HG03064 (cell line): ENCODE data around the gene UNC5A.

ENCODE experiments used
- ATAC-seq: cut with Tn5 transposase; IDR thresholded peaks from one replicate; pipeline ENCODE4 v1.9.1; 2021; ENCODE audit warnings: low read depth; ENCODE audit not compliant: unreplicated experiment

UNC5A gene

DNA sequence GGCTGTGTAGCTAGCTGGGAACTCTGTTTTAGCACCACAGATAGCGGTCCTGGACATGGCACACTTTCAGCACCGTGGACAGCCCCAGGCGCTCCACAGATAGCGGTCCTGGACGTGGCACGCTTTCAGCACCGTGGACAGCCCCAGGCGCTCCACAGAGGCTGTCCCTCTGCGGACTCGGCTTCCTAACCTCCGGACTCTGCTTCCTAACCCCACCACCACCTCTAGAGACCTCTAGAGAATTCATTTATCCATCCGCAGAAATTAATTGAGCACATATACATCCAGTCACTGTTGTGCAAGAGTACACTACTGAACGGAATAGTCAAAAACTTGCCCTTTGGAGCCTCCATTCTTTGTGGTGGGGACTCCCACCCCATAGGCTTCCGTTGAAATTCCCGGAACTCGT lies 27.4 kb downstream of the UNC5A start:
- ATAC-seq, result no peak

DNA sequence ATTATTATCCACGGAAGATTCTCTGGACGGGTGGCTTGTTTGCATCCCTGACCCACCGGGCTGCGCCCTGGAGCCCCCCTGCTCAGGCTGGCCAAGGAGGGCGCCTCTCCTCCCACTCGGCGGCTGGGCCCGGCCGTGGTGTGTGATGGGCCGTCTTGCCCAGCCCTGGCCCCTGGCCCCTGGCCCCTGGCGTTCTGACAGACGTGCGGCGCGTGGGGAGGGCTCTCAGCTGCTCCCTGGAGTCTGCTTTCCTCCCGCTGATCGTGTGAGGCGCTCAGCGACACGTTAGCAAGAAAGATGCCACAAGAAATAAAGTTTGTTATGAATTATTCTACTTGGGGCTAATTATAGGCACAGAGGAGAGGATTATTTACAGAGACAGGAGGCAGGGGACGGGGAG lies 33.3 kb downstream of the UNC5A start:
- no peak for ATAC-seq

DNA sequence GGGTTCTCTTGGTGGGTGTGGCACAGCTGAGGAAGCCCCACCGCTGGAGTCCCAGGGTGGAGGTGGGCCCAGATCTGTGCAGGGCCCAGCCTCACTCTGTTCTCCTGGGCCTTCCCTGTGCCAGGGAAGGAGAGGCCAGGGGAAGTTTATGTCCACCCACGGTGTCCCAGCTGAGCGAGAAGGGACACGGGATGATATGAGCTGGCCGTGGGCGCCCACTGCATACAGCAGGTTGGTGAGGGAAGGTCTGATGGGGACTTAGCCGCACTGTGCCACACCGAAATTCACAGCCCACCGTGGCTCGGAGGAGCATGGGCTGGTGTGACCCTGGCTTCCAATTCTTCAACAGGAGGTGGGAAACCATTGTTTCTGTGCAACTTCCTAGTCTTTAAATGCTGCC lies 33.9 kb downstream of the UNC5A start:
- ATAC-seq, result no peak

DNA sequence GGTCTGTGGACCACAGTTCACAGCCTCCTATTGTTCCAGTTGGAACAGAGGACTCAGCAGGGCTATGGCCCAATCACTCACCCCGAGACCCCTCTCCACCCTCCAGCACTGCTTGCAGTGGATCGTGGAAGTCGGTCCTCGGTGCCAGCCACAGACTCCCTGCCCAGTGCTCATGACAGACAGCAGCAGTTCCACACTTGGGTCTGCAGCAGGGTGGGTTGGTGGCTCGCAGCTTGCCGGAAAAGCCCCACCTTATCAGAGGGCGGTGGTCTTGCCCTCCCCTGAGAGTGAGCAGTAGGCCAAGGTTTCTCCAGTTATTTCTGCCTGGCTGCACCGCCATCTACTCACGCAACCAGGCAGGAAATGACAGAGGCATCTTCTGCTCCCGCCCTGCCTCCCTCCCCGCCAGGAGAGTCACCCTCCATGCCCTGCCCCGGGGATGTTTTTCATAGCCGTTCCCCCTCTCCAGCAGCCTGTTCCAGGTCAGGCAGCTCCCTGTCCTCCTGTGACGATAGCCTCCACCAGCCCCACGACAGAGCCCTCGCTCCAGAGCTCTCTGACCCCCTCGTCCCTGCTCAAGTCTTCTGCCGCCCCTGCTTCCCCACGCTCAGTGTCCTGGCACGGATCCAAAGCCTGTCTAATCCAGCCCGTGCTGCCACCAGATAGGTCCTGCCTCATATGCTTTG lies 34.5 kb downstream of the UNC5A start:
- no peak for ATAC-seq

DNA sequence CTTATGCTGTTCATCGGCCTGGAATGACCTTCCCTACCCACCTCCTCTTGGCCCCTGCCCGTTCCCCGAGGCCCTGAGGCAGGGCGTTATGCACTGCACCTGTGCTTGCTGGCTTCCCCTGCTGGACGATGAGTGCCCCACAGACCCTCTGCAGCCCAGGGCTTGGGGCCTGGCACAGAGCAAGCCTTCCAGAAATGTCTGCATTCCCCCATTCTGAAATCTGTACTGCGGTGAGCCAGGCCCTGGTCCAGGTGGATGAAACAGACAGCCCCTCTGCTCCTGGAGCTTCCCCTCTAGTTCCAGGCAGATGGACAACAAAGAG lies 35.0 kb downstream of the UNC5A start:
- ATAC-seq, result no peak

DNA sequence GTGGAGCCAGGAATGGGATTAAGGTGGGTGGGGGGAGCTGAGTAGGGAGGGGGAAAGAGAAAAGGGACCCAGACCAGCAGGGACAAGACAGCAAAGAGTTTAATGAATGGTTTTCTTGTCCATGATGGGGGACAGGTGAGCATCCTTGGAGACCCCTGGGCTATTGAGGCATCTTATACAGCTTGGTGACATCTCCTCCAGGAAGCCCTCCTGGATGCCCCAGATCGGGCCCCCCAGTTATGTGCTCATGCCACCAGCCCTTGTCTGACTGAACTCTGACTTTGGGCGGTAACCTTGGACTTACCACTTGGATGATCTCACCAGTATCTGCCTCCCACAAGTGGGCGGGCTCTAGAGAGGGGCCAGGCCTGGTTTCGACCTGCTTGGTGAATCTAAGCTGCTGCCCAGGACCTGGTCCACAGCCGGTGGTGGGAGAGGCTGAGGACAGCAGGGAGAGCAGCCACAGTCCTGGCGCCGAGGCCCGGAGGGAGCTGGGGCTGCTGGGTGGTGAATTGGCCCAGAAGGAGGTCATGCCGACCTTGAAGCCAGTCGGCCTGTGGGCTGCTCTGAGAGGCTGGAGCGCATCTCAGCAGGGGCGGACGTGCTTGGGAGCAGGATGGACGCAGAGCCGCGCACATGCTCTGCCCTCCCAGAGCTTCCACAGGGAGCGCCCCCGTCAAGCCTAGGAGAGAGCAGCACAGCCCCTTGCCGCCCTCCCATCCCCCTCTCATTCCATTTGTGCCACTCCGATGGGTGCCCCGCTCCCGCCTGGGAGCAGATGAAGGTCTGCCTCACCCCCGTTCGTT lies 36.2 kb downstream of the UNC5A start:
- ATAC-seq, result no peak

DNA sequence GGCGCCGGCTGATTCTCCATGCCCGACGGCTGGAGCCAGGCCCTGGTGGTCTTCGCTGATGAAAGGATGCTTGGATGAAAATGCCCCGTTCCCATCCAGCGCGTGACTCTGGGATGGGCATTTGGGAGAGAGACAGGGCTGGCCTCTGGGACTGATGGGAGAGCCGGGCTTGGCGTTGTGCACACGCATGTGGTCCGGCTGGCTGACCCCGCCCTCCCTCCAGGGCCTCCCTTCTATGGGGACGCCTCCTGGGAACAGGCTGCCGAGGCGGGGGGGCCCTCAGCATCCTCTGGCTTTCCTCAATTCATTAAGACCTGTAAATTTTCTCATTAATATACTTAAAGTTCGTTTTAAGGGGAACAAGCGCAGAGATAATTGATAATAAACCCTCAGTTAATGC lies 36.8 kb downstream of the UNC5A start:
- no peak for ATAC-seq

DNA sequence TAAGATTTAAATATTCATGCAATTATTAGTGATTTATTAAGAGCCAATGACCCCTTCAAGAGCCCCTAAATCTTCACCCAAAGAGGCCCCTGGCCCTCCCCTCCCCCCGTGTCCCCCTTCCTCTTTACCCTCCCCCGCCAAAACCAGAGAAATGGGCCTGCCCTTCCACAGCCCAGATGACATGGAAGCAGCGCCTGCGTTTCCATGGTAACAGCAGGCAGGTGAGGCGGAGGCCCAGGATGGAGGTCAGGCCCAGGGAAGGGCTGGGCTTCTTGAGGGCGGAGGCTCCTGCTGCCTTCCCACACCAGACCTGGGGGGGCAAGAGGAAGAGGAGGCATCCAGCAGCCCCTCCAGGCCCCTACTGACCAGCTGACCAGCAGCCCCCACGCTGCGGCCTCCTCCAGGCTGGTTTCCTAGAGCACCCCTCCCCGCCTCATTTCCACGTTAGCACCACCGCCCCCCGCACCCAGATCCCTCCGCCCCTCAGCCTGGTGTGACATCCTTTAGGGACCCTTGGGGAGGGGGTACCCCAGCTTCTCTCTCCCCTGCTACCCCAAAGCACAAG lies 37.4 kb downstream of the UNC5A start:
- no peak for ATAC-seq

DNA sequence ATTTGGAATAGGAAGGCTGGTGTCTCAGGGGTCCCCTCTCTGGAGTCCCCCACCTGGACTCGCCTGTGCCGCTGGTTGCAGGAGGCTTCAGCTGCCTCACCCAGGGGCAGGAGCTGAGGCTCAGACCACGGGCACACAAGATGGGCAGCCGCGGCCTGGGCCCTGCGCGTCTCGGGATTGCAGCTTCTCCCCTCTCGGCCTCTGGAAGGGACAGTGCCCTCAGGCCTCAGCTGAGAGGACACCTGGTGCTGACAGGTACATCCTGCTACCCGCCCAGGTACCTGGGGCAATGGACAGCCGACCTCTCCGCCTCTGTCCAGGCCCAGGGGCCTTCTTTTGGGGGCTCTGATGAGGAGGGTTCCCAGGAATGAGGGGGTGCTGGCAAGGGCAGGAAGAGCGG lies 38.3 kb downstream of the UNC5A start:
- no peak for ATAC-seq

DNA sequence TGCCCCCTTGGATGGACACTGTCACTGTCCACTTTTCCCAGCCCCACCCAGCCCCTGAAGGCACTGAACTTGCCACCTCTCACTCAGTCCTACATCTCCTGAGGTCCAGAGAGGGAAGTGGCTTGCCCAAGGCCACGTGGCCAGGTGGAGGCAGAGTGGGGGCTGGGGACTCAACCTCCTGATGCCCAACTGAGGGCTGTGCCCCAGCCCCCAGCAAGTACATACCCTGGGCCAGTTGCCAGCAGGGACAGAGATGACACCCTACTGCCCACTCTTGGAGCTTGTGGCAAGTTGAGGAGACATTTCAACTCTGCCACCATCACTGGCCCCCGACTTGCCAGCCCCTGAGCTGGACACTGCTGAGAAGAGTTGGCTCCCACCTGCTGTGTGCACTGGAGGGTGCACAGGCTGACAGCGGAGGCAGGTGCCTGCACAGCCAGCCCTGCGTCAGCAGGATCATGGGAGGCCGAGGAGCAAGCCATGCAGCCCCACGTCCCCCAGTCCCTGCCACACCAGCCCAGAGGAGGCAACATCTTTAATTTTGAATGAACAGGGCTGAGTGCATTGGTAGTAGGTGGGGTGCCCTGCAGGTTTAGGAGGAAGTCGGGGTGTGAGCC lies 39.4 kb downstream of the UNC5A start:
- no peak for ATAC-seq

DNA sequence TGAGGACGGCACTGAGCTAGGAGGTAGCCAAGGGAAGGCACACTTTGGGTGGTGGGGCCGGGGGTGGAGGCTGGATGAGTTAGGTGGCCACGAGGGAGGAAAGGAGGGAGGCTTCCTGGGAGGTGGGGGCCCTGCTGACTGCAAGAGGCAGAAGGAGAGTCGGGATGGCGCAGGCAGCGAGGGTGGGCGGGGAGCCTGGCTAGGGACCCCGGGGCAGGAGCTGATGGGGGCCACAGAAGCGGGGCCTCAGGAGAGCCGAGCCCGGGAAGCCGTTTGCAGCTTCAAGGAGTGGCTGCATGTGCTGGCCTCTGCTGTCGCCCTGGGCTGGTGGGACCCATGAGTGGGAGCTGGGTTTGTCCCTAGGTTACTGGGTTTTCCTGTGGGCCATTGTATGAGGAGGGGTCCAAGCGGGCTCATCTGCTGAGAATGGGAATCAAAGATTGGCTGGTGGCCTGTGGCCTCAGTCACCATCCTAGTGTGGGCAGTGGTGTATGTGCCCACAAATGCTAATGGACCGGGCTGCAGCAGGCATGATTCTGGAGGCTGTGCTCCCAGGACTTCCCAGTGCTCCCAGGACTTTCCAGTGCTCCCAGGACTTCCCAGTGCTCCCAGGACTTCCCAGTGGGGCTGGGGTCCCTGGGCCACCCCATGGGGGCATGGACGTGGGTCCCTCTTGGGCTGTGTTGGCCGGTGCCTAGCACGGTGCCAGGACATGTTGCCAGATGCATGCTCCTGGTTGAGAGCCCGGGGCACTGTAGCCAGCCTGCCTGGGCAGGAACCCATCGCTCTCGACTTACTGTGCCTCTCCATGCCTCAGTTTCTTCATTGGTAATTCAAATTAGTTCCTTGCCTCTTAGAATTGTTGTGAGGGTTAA lies 40.2 kb downstream of the UNC5A start:
- ATAC-seq, result no peak

DNA sequence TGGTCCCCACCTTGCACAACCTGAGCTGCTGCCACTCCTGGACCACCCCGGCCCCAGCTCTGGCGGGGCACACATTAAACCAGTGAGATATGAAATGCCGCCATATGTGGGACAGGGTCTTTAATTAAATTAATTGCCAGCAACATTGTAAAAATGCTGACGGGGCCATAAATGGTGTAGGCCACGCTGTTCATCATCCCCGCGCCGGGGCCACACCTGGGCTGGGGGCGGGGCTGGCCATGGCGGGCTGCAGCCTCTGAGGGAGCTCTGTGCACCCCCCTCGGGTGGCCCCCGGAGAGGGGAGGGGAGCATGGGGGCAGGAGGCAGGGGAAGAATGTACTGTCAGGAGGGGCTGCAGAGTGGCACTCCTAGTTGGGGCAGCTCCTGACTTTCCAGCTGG lies 41.0 kb downstream of the UNC5A start:
- no peak for ATAC-seq

DNA sequence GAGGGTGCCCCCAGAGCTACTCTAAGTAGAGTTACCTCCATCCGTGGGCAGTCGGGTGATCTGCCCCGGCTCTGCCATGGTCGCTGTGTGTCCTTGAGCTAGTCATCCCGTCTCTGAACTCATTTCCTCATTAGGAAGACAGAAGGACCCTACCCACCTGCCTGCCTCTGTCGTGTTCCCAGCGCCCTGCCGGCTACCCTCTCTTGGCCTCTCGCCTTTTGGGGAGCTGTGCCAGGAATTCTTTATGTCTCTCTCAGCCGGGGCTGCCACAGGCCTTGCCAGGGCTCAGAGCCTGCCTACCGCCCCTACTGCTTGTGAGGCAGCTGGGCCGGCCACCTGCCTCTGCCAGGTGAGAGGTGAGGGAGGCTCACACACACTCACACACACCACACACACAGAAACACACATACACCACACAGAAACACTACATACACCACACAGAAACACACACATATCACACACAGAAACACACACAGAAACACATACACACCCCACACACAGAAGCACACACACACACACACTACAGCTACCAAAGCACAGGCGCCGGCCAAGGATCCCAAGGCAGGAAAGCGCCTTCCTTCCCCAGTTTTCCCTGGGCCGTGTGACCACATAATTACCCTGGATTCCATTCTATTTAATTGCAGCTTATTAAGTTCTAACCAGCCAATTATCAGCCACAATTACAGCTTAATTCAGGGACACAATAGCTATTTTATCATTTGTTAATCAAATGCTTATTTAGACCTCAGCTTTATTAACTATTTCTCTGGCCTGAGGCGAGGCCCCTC lies 41.7 kb downstream of the UNC5A start:
- no peak for ATAC-seq

DNA sequence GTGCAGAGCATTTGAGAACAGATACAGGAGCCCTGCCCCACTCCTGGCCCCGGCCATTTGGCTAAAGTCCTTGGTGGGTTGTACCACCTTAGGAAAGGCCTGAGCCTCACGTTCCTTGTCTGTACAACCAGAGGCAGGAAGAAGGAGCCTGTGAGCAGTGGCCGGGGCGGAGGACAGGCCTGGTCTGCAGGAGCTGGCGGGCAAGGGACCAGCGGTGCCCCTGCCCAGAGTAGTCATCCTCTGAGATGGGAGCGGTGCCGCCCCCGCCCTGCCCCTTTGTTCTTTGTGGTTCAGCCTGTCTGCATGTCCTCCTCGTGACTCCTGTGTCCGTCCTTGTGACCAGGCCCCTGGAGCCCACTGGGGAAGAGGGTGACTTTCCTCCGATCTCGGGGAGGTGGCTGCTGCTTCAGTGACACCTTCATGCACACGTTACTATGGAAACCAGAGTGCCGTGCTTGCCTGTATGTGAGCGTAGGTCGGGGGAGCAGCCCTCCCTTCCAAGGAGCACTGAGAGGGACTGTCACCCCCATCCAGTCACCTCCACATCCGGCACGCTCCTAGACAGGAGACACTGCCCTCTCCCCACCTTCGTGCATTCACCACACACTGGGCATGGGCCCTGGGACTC lies 42.9 kb downstream of the UNC5A start:
- no peak for ATAC-seq

DNA sequence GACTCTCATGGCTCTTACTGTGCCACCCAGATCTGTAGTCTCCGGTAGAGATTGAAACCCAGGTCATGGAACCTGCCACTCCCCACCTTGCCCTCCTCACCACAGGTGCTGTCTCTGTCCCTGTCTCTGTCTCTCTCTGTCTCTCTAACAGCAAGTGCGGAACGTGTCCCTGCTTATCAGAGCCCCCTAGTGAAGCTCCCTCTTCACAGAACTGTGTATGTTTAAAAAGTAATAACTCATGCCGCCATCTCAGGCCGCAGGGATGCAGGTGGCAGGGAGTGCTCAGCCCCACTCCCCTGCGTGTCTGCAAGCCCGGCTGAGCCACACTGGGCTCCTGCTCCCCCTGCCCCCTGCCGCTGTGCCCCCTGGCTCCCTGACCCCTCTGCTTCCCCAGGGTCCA lies 43.8 kb downstream of the UNC5A start:
- ATAC-seq, result no peak

DNA sequence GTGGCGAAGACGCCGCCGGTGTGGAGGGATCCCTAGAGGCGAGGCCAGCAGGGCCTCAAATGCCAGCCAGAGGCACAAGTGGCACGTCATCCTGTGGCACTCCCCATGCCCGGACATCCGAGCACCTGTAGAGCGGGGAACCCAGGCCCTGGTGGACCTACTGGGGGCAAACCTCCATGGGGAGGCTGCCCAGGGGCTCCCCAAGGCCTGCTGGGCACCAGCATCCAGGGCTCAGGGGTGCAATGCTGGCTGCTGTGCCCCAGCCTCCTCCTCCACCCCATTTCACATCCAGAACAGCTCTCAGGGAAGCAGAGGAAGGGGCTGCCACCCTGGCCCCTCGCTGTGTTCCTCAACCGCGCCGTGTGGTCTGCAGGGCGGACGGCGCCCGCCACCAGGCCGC lies 45.2 kb downstream of the UNC5A start:
- no peak for ATAC-seq

DNA sequence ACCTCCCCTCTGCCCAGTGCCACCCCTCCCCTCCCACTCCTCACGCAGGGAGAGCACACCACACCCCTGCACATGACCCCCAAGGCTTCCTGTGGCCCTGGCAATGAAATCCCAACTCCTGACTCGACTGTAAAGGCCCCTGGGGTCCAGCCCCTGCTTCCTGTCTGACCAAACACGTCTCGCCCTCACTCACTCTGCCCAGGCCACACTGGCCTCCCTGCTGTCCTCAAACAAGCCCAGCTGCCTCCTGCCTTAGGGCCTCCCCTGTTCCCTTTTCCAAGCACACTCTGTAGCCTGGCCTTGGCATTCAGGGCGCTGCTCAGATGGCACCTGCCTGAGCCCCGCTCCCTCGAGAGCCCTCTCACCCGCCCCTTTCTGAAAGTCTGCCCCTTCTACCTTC lies 46.4 kb downstream of the UNC5A start:
- no peak for ATAC-seq

DNA sequence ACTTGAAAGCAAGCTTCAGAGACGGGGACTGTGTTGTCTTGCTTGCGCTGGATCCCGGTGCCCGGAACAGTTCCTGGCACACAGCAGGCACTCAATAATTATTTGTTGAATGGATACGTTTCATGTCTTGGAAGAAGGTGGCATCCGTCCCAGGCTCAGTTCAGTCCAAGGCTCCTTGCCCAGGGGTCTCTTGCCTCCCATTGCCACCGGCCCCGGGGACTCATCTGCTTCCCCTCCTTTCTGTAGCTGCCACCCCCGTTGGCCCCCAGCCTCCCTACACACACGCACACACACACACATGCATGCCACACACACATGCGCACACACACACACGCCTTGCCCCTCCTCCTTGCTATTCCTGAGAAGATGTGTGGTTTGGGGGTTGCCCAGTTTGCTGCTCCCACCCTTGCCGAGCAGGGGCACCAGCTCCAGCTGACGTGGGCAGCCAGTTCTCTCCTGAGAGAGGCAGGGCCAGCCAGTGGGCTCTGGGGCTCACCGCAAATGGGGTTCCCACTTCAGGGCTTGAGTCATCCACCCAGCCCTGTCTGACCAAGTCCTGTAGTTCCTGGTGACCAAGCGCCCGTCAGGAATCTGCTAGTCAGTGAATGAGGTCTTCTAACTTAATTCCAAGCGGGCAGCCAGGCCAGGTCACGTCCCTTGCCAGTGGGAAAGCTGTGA lies 47.0 kb downstream of the UNC5A start:
- ATAC-seq, result no peak

DNA sequence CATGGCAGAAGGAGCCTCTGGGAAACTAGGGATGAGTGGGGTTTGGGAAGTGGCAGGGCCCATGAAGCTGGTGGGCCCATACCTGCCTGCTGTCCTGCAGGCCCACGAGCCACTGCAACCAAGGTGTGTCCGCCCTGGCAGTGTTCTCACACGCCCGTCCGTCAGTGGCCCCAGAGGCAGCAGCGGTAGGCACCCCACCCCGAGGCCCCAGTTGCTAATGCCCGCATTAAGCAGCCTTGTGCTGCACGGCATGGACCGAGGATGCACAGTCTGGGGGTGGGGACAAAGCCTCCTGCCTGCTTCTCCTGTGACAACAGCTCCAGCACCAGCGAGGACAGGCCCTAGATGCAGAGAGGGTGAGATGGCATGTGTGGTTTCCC lies 47.5 kb downstream of the UNC5A start:
- ATAC-seq, result no peak
